HG02840 (cell line): ENCODE data around the gene MGA.

Experiments used
- ATAC-seq: cut with Tn5 transposase; IDR thresholded peaks from one replicate; pipeline ENCODE4 v1.9.1; 2021; ENCODE audit warnings: mild to moderate bottlenecking, moderate library complexity, moderate number of reproducible peaks; ENCODE audit not compliant: unreplicated experiment, low FRiP score

The MGA gene

DNA sequence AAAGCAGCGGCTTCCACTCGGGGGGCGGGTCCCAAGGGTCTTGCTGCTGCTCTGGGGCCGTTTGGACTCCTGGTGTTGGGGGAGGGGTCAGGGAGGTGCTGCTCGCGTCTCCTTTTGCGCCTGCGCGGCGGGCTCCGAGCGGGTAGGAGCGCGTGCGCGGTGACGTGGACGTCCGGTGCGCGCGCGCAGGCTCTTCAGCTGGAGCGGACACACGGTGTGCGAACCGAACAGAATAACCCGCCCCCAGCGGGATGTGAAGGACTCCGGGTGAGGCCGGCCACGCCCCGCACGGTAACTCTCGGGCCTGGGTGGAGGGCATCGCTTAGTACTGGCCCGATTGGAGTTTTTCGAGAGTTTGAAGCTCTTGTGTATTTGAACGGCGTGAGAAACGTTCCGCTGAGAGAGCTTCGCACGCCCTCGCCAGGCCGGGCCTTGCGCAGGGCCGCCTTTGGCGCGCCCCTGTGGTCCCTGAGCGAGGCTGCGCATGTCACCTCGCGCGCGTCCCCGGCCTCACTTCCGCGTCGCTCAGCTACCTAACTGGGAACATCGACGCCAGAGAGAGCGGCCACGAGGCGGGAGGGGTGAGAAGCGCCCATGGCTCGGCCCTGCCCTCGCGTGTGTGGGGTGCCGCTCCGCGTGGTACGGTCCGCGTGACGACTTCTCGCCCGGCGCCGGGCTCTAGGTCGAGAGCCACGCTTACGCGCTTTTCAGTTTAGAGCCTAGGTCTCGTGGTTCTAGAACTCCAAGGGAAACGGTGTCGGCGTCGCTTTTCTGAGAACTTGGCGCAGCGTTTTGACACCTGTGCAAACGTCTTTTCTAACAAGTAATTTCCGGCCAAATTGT, at the start of gene MGA:
TSS of gene MGA (plus strand) at position 171 of the 843 bp plus-strand sequence.
- ATAC-seq = peak; percentile 75

- ATAC-seq = no peak
Measured at GRCh38 chr15:41620536-41621199, 39.5 kb upstream of the MGA start.

GRCh38 chr15:41621200-41622193, 38.7 kb upstream of the MGA start:
- no peak for ATAC-seq

- no peak for ATAC-seq
Measured at GRCh38 chr15:41622901-41623300, 37.3 kb upstream of the MGA start.

GRCh38 chr15:41627203-41627602, 33.0 kb upstream of the MGA start:
- ATAC-seq = no peak

DNA sequence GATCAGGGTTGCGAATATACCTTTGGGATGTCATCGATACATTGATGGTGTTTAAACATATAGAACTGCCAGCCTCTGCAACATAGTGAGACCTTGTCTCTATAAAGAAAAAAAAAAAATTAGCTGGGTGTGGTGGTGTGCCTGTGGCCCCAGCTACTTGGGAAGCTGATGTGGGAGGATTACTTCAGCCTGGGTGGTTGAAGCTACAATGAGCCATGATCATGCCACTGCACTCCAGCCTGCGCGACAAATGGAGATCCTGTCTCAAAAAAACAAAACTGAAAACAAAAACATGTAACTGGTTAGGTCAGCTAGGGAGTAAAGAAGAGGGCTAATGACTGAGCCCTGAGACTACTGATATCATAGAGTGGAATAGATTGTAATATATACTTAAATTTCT, 30.7 kb upstream of the MGA start:
- no peak for ATAC-seq

DNA sequence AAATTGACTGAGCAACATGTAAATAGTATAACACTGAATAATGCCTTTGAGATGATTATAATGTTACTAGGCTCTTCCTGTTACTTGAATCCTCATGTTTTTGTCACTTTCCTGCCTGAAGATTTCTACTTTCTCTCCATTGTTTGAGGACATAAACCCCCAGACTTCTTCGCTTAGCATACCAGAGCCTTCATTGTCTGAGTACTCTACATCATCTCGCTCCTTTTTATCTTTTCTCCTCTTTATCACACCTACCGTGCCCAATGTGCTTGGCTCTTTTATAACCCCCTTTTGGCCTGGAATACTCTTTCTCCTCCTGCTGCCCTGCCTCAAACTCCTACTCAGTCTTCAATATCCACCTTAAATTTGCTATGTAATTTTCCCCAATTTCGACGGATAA, 30.3 kb upstream of the MGA start:
- ATAC-seq = no peak

GRCh38 chr15:41630616-41631217, 29.5 kb upstream of the MGA start:
- ATAC-seq = no peak

DNA sequence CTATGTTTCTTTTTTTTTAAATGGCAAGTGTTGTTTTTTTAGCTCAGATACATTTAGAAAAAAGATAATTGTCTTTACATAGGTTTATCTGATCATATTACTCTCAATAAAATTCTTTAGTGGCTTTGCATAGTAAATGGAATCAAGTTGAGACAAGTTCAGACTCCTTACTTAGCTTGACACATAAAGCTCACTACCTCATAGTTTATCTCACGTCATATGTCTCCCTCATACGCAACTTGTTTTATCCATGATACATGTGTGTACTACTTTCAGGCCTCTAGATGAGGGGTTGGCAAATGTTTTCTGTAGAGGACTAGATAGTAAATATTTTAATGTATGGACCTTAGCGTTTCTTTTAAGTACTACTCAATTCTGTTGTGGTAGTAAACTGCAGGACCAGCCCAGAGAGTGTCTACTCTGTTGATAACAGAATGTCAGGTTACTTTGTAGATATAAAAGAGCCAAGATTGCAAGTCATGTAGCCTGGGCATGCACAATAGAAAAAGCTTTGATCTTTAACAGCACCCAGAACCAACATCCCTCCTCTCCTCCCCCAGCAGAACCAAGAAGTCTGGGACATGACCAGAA, 28.2 kb upstream of the MGA start:
- no peak for ATAC-seq

DNA sequence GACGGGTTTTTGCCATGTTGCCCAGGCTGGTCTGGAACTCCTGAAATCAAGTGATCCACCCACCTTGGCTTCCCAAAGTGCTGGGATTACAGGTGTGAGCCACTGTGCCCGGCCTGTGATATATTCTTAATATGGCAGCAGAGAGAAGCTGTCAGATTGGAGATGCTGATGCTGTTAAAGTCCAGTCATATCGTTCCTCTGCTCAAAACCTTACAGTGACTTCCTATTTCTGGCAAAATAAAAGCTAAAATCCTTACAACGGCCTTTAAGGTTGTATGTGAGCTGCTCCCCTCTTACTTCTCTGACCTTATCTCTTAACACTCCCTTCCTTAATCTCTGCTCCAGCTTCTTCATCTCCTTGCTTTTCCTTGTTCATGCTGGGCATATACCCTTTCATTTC, 26.6 kb upstream of the MGA start:
- no peak for ATAC-seq

GRCh38 chr15:41634072-41634626, 26.1 kb upstream of the MGA start:
- no peak for ATAC-seq

DNA sequence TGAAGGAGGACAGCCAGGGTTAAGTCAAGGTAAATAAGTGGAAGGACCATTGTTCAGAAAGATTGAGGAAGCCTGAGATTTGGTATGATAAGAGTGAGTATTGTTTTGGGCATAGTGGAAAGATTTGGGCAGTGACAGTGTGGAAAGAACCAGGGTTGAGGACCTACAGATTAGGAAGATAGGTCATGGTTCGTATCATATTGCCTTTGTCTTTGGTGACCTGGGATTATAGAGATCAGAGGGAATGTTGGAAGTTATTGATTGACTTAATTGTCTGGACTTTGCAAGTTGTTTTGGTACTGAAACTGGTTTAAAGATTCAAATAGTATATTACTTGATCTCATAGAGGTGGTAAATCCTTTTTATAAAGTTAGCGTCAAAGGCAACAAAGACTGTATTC, 23.1 kb upstream of the MGA start:
- no peak for ATAC-seq

GRCh38 chr15:41640985-41641384, 19.2 kb upstream of the MGA start:
- no peak for ATAC-seq

- no peak for ATAC-seq
Measured at GRCh38 chr15:41647262-41647661, 12.9 kb upstream of the MGA start.

DNA sequence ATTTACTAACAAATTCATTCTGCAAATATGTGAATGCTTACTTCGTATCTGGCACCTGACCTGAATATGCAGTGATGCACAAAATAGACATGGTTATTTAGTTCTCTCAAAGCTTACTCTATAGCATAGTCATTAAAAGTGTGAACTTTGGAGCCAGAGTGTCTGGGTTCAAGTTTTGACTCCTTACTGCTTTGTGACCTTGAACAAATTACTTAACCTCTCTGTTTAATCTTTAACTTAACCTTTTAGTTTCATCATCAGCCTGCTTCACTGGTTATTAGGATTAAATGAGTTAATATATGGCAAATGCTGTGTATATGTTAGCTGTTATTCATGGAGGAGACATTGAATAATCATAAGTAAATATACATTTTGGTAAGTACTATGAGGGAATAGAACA, 12.1 kb upstream of the MGA start:
- no peak for ATAC-seq

DNA sequence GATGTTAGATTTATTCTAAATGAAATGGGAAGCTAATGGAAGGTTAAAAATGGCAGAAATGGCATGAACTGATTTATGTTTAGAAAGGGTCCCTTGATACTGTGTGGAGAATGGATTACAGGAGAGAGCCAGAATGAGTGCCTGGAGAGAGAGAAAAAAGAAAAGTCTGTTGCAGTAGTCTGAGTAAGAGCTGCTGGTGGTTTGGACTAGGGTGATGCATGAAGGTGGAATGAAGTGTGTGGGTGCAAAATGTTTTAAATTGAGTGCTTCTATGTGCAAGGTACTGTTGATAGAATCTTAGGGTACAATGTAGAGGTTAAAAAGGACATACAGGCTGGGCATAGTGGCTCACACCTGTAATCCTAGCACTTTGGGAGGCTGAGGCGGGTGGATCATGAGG, 11.4 kb upstream of the MGA start:
- no peak for ATAC-seq

DNA sequence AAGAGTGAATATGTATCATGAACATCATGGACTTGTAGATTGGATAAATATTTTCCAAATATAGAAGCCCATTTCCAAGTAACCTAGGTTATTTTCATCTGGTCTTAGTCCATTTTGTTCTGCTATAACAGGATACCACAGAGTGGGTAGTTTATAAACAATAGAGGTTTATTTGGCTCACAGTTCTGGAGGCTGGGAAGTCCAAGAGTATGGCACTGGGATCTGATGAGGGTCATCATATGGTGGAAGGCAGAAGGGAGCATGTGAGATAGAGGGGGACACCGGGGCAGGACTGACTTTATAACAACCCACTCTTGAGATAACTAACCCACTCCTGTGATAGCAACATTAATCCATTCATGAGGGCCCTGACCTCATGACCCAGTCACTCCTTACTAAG, 9.4 kb upstream of the MGA start:
- no peak for ATAC-seq

DNA sequence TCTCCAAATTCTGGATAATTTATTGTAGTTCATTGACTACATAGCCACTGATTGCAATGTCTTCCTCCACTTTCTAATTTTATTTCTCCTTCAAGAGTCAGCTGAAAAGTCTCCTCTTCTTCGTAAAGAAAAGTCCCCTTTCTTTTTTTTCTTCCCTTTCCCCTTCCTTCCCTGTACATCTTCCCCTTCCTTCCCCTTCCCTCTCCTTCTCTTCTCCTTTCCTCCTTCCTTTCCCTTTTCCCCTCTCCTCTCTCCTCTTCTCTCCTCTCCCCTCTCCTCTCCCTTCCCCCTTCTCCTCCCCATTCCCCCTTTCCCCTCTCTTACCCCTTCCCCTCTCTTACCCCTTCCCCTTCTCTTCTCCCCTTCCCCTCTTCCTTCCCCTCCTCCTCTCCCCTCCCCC, 8.8 kb upstream of the MGA start:
- ATAC-seq = no peak

DNA sequence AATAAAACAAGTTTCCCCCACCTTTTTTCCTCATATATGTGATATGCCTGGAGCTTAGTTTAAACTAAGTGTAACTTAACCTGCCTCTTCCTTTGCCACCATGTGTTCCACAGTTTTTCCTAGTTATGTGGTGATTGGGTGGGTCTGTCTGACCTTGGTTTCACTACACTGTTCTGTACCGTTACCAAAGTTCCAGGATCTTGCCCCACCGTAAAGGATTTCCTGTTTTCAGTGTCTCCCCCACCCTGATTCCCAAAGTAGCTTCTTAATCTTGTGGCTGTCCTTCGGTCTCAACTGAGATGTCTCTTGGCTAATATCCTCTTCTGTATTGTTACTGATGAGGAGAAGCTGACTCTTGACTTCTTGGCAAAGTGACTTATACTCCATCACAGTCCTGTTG, 6.4 kb upstream of the MGA start:
- no peak for ATAC-seq

- no peak for ATAC-seq
Measured at GRCh38 chr15:41655716-41656115, 4.5 kb upstream of the MGA start.
